HG03108 (cell line): Measurements from ENCODE around the gene FOXM1.
A peak's percentile ranks its signal among the peaks of the same experiment; 100 is the strongest.
"Not testable (repeated sequence)": the region's sequence is repeated elsewhere in the genome, so short reads cannot be mapped to it uniquely, and the experiment has no call there.

ENCODE experiments used
- ATAC-seq: cut with Tn5 transposase; IDR thresholded peaks from one replicate; pipeline ENCODE4 v1.9.1; 2021; ENCODE audit warnings: moderate library complexity; ENCODE audit not compliant: unreplicated experiment

FOXM1 gene

GRCh38 chr12:2884810-2885209 is 7.8 kb upstream of the FOXM1 start:
- no peak for ATAC-seq

- ATAC-seq = no peak
Observed at GRCh38 chr12:2879853-2880252, 2.9 kb upstream of the FOXM1 start.

GRCh38 chr12:2877953-2878732 is 1.2 kb upstream of the FOXM1 start:
- no peak for ATAC-seq

- ATAC-seq = peak; percentile 23
Observed at GRCh38 chr12:2876431-2877046, 435 bp downstream of the FOXM1 start.

GRCh38 chr12:2868986-2869632 is 7.9 kb downstream of the FOXM1 start:
- not testable (repeated sequence) for ATAC-seq

- no peak for ATAC-seq
Observed at GRCh38 chr12:2864198-2864597, 12.8 kb downstream of the FOXM1 start.

GRCh38 chr12:2863402-2863801 is 13.6 kb downstream of the FOXM1 start:
- ATAC-seq = not testable (repeated sequence)

- ATAC-seq = no peak
Observed at GRCh38 chr12:2862876-2863275, 14.1 kb downstream of the FOXM1 start.

GRCh38 chr12:2860170-2860569 is 16.8 kb downstream of the FOXM1 start:
- no peak for ATAC-seq

GRCh38 chr12:2858944-2859421 is 18.0 kb downstream of the FOXM1 start:
- no peak for ATAC-seq

GRCh38 chr12:2858334-2858733 is 18.6 kb downstream of the FOXM1 start:
- no peak for ATAC-seq

- no peak for ATAC-seq
Observed at GRCh38 chr12:2857576-2857975, 19.4 kb downstream of the FOXM1 start.

GRCh38 chr12:2857021-2857431 is 19.9 kb downstream of the FOXM1 start, which contains the start of gene TEX52:
TEX52 (minus strand) TSS chr12:2857039; CDS start chr12:2857026, 13 bp downstream.
- ATAC-seq = no peak

GRCh38 chr12:2856051-2856450 is 20.9 kb downstream of the FOXM1 start:
- no peak for ATAC-seq

- ATAC-seq = no peak
Observed at GRCh38 chr12:2855546-2855945, 21.4 kb downstream of the FOXM1 start.

- no peak for ATAC-seq
Observed at GRCh38 chr12:2854669-2855453, 22.1 kb downstream of the FOXM1 start.

- no peak for ATAC-seq
Observed at GRCh38 chr12:2853626-2854025, 23.3 kb downstream of the FOXM1 start.

GRCh38 chr12:2851931-2852330 is 25.0 kb downstream of the FOXM1 start:
- no peak for ATAC-seq

GRCh38 chr12:2845280-2845679 is 31.7 kb downstream of the FOXM1 start:
- ATAC-seq = no peak

GRCh38 chr12:2844786-2845185 is 32.2 kb downstream of the FOXM1 start:
- ATAC-seq = no peak

- no peak for ATAC-seq
Observed at GRCh38 chr12:2842948-2843347, 34.0 kb downstream of the FOXM1 start.
